Head of caudate nucleus (tissue), 42 donors: Measurements from ENCODE around the gene CORO1A.

ENCODE experiments used
- DNase-seq, 42 donors: peaks; one replicate each; pipeline versions ENCODE4 v3.0.0 to v3.0.0-alpha.2; 2020 to 2021; ENCODE audit warnings: mixed read lengths in 7 of 42
- intact Hi-C: fragments of 100-400 bp; cut with DNase I; formaldehyde crosslinking; loops from one replicate; pipeline ENCODE4 v1.15.0; 2022

CORO1A gene

GRCh38 chr16:30183233-30184095, at the start of gene CORO1A:
CORO1A (plus strand) TSS chr16:30183602; CDS start chr16:30185210, 1,608 bp downstream.
- intact Hi-C loops: no loop called here
- peak; percentile 75 to 97 (median 91) for DNase-seq

GRCh38 chr16:30136971-30137605, 46.3 kb upstream of the CORO1A start:
- intact Hi-C loops: no loop called here
- DNase-seq: no peak

- peak in 20 of 42 donors; percentile 7 to 55 (median 22) for DNase-seq
- intact Hi-C loops: no loop called here
Observed at GRCh38 chr16:30137897-30138296, 45.5 kb upstream of the CORO1A start.

GRCh38 chr16:30139583-30140481, 43.6 kb upstream of the CORO1A start:
- DNase-seq: no peak
- intact Hi-C loops: no loop called here

GRCh38 chr16:30141750-30142149, 41.7 kb upstream of the CORO1A start:
- intact Hi-C loops: no loop called here

GRCh38 chr16:30142672-30143346, 40.6 kb upstream of the CORO1A start:
- intact Hi-C loops: no loop called here
- peak in 1 of 42 donors; percentile 12 for DNase-seq

More at GRCh38 chr16:30141750-30142149, 41.7 kb upstream of the CORO1A start:
- no peak for DNase-seq

DNA sequence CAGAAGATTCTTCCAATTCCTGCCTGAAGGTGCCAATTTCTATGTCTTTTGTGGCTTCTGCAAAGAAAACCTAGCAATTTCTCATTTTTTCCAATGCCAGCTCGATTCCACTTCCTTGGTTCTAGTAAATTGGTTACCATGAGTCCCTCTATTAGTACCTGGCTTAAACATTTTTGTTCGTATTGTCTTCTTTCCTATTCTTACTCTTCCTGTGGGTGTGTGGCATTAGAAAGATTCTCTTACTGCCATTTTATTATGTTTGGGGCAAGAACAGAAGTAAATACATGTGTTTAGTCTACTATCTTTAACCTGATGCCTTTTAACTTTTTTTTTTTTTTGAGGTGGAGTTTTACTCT, 40.1 kb upstream of the CORO1A start:
- no peak for DNase-seq

DNA sequence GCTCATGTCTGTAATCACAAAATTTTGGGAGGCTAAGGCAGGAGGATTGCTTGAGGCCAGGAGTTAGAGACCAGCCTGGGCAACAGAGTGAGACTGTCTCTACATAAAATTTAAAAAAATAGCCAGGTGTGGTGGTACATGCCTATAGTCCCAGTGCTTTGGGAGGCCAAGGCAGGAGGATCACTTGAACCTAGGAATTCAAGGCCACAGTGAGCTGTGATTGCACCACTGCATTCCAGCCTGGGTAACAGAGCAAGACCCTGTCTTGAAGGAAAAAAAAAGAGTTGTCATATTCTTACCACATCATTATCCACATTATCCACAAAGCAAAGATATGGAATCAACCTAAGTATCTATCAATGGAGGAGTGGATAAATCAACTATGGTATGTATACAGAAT, 39.4 kb upstream of the CORO1A start:
- DNase-seq: no peak
- intact Hi-C loops: no loop called here

More for the DNA sequence above, 40.1 kb upstream of the CORO1A start:
- intact Hi-C loops: no loop called here

DNA sequence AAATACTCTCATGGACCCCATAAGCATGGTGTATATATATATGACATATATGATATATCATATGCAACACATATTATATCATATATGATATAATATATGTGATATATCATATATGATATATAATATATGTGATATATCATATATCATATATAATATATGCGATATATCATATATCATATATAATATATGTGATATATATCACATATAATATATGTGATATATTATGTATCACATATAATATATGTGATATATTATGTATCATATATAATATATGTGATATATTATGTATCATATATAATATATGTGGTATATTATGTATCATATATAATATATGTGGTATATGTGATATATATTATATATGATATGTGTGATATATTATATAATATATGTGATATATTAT, 38.5 kb upstream of the CORO1A start:
- intact Hi-C loops: no loop called here
- DNase-seq: no peak

DNA sequence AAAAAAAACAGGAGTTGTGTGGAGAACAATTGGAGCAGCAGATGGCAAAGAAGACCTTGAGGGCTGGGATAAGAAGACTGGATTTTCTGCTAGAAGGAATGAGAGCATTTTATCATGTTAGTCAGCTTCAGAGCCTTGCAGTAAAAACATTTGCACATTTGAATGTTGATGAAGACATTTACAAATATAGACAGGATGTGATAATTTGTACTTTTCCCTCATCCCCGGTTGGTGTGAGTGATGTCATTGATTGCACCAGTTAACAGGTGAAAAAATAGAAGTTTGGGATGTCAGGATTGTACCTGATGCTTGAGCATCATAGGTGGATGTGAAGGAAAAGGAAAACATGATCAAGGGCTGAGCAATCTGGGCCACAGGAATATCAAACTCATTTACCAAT, 37.7 kb upstream of the CORO1A start:
- DNase-seq: no peak
- intact Hi-C loops: no loop called here

DNA sequence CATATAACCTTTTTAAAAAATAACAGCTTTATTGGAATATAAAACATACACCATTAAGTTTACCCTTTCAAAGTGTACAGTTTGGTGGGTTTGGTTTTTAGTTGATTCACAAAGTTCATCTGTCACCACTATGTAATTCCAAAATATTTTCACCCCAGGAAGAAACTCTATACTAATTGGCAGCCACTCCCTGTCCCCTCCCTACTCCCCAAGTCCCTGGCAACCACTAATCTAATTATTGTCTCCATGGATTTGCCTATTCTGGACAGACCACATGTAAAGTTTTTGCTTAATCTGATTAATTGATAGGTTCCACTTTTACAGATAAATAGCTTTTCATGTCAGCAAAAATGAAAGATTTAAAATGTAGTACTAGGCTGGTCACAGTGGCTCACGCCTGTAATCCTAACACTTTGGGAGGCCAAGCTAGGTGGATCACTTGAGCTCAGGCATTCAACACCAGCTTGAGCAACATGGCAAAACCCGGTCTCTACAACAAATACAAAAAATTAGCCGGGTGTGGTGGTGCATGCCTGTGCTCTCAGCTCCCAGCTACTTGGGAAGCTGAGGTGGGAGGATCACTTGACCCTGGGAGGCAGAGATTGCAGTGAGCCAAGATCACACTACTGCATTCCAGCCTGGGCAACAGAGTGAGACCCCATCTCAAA, 35.4 kb upstream of the CORO1A start:
- intact Hi-C loops: no loop called here

DNA sequence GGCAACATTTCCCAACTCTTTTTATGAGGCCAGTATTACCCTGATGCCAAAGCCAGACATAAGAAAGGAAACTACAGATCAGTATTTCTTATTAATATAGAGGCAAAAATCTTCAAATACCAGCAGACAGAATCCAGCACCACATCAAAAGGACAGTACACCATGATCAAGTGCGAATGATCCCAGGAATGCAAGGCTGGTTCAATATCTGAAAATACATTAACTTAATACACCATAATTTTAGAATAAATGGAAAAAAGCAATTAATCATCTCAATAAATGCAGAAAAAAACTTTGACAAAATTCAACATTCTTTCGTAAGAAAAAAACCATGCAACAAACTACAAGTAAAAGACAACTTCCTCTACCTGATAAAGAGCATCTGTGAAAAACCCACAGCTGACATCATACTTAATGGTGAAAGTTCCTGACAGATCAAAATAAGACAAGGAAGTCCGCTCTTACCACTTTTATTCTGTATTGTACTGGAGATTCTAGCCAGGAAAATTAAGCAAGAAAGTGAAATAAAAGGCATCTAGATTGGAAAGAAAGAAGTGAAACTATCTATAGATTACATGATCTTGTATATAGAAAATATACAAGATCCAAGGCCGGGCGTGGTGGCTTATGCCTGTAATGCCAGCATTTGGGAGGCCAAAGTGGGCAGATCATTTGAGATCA, 34.0 kb upstream of the CORO1A start:
- intact Hi-C loops: no loop called here
- no peak for DNase-seq

More for the DNA sequence above, 35.4 kb upstream of the CORO1A start:
- no peak for DNase-seq

GRCh38 chr16:30151091-30151490, 32.3 kb upstream of the CORO1A start:
- intact Hi-C loops: no loop called here

DNA sequence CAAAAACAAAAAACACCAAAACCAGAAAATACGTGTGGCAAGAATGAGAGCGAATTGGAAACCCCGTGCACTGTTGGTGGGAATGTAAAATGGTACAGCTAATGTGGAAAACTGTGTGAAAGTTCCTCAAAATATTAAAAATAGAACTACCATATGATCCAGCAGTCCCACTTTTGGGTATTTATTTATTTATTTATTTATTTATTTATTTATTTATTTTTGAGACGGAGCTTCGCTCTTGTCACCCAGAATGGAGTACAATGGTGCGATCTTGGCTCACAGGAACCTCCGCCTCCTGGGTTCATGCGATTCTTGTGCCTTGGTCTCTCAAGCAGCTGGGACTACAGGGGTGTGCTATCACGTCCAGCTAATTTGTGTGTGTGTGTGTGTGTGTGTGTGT, 30.9 kb upstream of the CORO1A start:
- intact Hi-C loops: no loop called here
- DNase-seq: no peak

More at GRCh38 chr16:30151091-30151490, 32.3 kb upstream of the CORO1A start:
- DNase-seq: no peak

GRCh38 chr16:30155188-30155587, 28.2 kb upstream of the CORO1A start:
- no peak for DNase-seq
- intact Hi-C loops: no loop called here

- intact Hi-C loops: no loop called here
- DNase-seq: no peak
Observed at GRCh38 chr16:30157214-30157613, 26.2 kb upstream of the CORO1A start.

GRCh38 chr16:30163538-30163937, 19.9 kb upstream of the CORO1A start:
- intact Hi-C loops: no loop called here
- DNase-seq: no peak
